H1 (cell line): Measurements from ENCODE around the gene ZFYVE16. TPM values are rescaled to one million over a fixed set of nuclear protein-coding genes. Genes with fewer than 3 reads are reported as not detected.

Experiments used
- BCL11A ChIP-seq, 2 experiments: IDR thresholded peaks; one replicate each; pipeline ENCODE4 v1.6.1; 2011; ENCODE audit warnings: low read depth in 2 of 2, low read length in 2 of 2, mild to moderate bottlenecking in 2 of 2
- CBX5 ChIP-seq: fragments of 300-800, 300-1000 bp; sonication (generic); IDR thresholded peaks from 2 replicates; pipeline ENCODE4 v1.7.1; 2016; ENCODE audit warnings: antibody characterized with exemption, low read length, low read depth
- JUN ChIP-seq: IDR thresholded peaks from 2 replicates; pipeline ENCODE4 v1.6.1; 2011; ENCODE audit warnings: low read depth, mild to moderate bottlenecking, improper control_type of control experiment, low read length
- SP4 ChIP-seq: IDR thresholded peaks from 2 replicates; pipeline ENCODE4 v1.6.1; 2012; ENCODE audit warnings: low read length, inconsistent platforms
- SUZ12 ChIP-seq: fragments of 200-600 bp; sonication (generic); IDR thresholded peaks from 2 replicates; pipeline ENCODE4 v1.6.1; 2012; ENCODE audit warnings: mild to moderate bottlenecking, inconsistent platforms, low read length, moderate library complexity, mixed read lengths
- polyA plus RNA-seq, 7 experiments: library from polyadenylated mRNA; depleted of rRNA in 3 of 7; stranded (reverse) in 5 of 7; unstranded in 2 of 7; fragments of >200 nt in 5 of 7; fragments of 200-250 nt in 2 of 7; gene quantifications; 1 replicate in 5 of 7; 2 replicates in 1 of 7; 4 replicates in 1 of 7; pipeline versions ENCODE4 v1.2.1 to v1.2.3, GENCODE V29; 2011 to 2013; ENCODE audit warnings: missing spikeins in 2 of 7, mixed read lengths in 2 of 7
- total RNA-seq: library from RNA; stranded (reverse); fragmentation: NEBNext Ultra II Directional; extraction: Animal tissue kit (Norgen Biotek cat#: 25700); gene quantifications from 2 replicates; pipeline ENCODE4 v1.2.1, GENCODE V29; 2021

The ZFYVE16 gene
- total and polyA plus RNA-seq, 2 of the 8 experiments (the other 6 are each of a cell fraction or from before 2014, with no cell fraction given), result 3.6 to 24.2 TPM

DNA sequence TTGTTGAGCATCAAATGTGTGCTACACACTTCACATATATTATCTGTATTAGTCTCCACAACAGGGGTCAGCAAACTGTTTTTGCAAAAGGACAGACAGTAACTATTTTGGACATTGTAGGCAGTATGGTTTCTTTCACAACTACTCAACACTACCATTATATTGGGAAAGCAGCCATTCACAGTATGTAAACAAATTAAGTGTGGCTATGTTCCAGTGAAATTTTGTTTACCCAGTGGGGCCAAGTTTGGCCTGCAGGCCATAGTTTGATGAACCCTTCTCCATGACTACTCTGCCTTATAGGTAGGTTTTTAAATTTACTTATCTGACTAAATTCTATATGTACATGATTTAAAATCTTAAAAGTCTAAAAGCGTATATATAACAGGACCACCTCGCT is 67.1 kb downstream of the ZFYVE16 start (continued):
- TF ChIP-seq SP4, result no peak
- no peak for TF ChIP-seq CBX5
- TF ChIP-seq JUN, result no peak
- TF ChIP-seq SUZ12, result no peak
- TF ChIP-seq BCL11A (IDR thresholded peaks at IDR 0.05; ENCODE audit: low read depth in 2 of 2, low read length in 2 of 2), result no peak
- TF ChIP-seq, all 59 proteins: peak for 0
